Measurements from ENCODE around the gene LCN6.

LCN6 gene

GRCh38 chr9:136698635-136699246 lies 49.6 kb downstream of the LCN6 start:
- Histone ChIP-seq H3K4me3 (no peak overlapping the region), H3K27ac (peak overlapping the region in 2 of 21 experiments; percentile 36 to 52)

DNA sequence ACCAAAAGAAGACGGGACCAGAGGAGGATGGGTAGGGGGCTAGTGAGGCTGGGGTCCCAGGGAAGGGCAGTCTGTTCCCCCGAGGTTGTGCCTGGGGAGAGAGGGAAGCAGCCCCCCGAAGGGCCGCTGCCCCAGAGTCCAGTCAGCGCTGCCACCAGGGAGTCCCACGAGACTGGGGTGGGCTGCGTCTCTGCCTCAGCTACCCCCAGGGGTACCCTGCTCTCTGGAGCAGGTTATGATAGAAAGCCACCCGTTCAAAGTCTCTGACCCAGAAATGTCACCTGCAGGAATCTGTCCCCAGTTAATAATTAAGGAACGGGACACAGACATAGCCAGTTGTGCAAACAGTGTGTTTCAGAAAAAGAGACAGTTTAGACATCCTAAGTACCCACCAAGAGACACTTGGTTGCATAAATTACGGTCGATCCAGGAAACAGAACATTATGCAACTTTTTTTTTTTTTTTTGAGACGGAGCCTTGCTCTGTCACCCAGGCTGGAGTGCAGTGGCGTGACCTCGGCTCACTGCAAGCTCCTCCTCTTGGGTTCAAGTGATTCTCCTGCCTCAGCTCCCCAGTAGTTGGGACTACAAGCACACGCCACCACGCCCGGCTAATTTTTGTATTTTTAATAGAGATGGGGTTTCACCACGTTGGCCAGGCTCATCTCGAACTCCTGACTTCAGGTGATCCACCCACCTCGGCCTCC lies 50.4 kb downstream of the LCN6 start:
- Histone ChIP-seq H3K27ac (peak overlapping the region in 3 of 21 experiments; percentile 24 to 52 (median 36)), H3K4me3 (no peak overlapping the region)

DNA sequence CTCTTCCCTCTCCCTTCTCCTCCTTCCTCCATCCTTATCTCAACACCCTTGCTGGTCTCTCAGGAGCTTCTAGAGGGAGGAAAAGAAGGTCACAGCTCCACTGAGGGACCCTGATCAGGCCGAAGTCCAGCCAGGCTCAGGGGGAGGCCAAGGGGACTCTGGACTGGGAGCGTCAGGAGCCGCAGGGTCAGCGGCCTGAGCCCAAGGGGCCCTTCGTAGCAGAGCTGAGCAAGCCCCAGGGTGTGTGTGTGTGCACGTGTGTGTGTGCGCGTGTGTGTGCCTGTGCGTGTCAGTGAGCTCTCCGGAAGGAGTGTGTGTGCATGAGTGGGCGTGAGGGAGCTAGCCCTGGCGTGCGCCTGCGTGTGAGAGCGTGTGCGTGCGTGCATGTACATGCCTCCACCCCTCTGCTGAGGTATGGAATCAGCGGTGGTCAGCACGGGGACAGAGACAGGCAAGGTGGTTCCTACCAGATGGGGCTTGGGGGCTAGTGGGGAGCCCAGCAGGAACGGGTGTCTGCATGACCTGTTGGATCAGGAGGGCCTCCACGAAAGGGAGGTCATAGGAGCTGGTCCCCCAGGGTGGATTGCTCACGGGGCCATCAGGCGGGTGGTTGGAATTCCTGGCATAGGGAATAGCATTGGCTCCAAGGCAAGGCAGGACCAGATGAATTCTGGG lies 51.0 kb downstream of the LCN6 start:
- H3K4me3 ChIP-seq, result no peak overlapping the region
- H3K27ac ChIP-seq, result peak overlapping the region in 2 of 21 experiments; percentile 24 to 36

DNA sequence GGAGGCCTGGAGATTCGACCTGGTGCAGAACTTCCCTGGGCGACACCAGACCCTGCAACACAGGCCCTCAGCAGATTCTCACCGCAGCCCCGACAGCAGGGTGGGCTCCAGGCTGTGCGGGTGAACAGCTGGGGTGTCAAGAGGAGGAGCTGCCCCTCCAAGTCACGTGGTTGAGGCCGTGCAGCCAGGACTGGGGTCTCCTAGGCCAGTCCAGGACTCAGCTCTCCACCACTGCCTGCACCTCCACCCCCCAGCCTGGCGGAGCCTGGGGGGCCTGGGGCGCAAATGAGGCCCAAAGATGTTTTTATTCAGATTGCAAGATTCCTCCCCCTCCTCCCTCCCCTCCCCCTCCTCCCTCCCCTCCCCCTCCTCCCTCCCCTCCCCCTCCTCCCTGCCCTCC lies 51.8 kb downstream of the LCN6 start:
- Histone ChIP-seq H3K27ac (no peak overlapping the region), H3K4me3 (no peak overlapping the region)

DNA sequence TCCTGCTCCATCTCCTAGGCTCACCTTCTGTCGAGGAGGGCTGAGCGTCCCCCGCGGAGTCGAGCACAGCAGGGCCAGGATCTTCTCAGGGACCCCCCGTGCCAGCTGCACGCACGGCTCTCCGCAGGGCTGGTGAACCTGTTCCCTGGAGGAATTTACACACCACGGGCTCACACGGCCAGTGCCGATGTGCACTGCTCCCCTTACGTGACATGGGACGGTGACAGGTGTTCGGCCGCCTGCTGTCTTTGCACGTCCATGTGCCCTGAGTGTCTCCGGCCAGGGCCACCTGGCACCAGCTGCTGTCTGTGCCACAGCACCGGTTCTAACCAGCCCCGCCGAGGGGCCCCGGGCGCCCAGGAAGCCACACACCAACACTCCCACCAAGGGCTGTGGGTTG lies 52.4 kb downstream of the LCN6 start:
- Histone ChIP-seq H3K4me3 (no peak overlapping the region), H3K27ac (no peak overlapping the region)

DNA sequence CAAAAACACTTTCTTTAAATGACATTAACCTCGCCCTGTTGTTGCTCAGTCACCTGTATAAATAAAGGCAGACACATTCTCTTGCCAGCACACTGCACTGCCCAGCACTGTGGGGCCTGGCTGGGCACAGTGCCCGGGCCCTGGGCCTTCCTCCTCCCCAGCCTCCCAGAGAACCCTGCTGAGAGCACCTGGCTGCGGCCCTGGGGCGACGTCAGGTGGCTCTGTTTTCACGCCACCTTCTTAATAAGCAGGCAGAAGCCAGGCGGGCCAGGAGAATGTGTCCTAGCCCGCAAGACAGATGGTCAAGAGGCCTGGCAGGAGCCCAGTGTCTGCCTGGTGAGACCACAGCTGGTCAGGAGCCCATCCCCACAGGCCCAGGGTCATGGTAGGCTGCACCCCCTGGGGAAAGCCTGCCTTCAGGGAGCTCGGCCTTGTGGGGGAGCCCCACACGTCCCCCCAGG lies 52.9 kb downstream of the LCN6 start:
- Histone ChIP-seq H3K4me3 (no peak overlapping the region), H3K27ac (no peak overlapping the region)

DNA sequence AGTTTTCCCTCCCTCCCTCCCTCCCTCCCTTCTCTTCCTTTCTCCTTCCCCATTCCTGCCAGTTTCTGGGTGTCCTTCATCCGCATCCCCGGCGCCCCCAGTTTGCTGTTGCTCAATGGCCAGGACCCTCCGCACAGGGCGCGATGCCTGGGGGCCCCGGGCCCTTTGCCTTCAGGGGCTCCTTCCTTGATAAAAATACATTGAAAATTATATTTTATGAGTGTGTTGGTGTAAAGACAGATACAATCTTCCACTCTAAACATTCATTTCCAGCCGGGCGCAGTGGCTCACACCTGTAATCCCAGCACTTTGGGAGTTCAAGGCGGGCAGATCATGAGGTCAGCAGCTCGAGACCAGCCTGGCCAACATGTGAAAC lies 53.5 kb downstream of the LCN6 start:
- Histone ChIP-seq H3K27ac (no peak overlapping the region), H3K4me3 (no peak overlapping the region)

- Histone ChIP-seq H3K27ac (peak overlapping the region in 8 of 21 experiments; percentile 3 to 67 (median 8)), H3K4me3 (no peak overlapping the region)
These were observed 54.0 kb downstream of the LCN6 start for GRCh38 chr9:136694163-136694871.
